Mesendoderm (in vitro differentiated cells): ENCODE data around the gene CDHR1.
"Not testable (repeated sequence)": the region's sequence is repeated elsewhere in the genome, so short reads cannot be mapped to it uniquely, and the experiment has no call there.

ENCODE experiments used
- DNase-seq: peaks from one replicate; pipeline ENCODE4 v3.0.0; 2013
- H2AK5ac ChIP-seq: 2 replicates; pipeline ENCODE4 v1.6.1; 2013; ENCODE audit warnings: low read length, inconsistent platforms
- H2BK120ac ChIP-seq: 2 replicates; pipeline ENCODE4 v1.6.1; 2013; ENCODE audit warnings: low read depth, mild to moderate bottlenecking, low read length, moderate library complexity, mixed read lengths
- H2BK15ac ChIP-seq: replicated peaks from 2 replicates; pipeline ENCODE4 v1.6.1; 2013; ENCODE audit warnings: low read depth, mild to moderate bottlenecking, moderate library complexity
- H2BK5ac ChIP-seq: 2 replicates; pipeline ENCODE4 v1.6.1; 2013; ENCODE audit warnings: low read length, inconsistent platforms
- H3K18ac ChIP-seq: 2 replicates; pipeline ENCODE4 v1.6.1; 2013; ENCODE audit warnings: mild to moderate bottlenecking, low read length, mixed read lengths
- H3K23ac ChIP-seq: one replicate; pipeline ENCODE4 v1.6.1; 2013; ENCODE audit warnings: low read length
- H3K27ac ChIP-seq: 2 replicates; pipeline ENCODE4 v1.5.1; 2013; ENCODE audit warnings: low read depth, mild to moderate bottlenecking, inconsistent platforms, low read length, moderate library complexity
- H3K27me3 ChIP-seq: 2 replicates; pipeline ENCODE4 v1.6.1; 2013; ENCODE audit warnings: low read length, control low read depth, mild to moderate bottlenecking, inconsistent platforms; ENCODE audit not compliant: insufficient read depth, poor library complexity
- H3K36me3 ChIP-seq: 2 replicates; pipeline ENCODE4 v1.6.1; 2013; ENCODE audit warnings: low read length, inconsistent platforms; ENCODE audit not compliant: control insufficient read depth, insufficient read depth
- H3K4ac ChIP-seq: one replicate; pipeline ENCODE4 v1.6.1; 2013; ENCODE audit warnings: low read depth, mild to moderate bottlenecking, low read length, moderate library complexity
- H3K4me1 ChIP-seq: 2 replicates; pipeline ENCODE4 v1.6.1; 2013; ENCODE audit warnings: low read depth, low read length, inconsistent platforms; ENCODE audit not compliant: control insufficient read depth
- H3K4me2 ChIP-seq: 2 replicates; pipeline ENCODE4 v1.6.1; 2013; ENCODE audit warnings: low read length
- H3K4me3 ChIP-seq: 2 replicates; pipeline ENCODE4 v1.5.1; 2013; ENCODE audit warnings: mild to moderate bottlenecking, low read length
- H3K56ac ChIP-seq: one replicate; pipeline ENCODE4 v1.6.1; 2013; ENCODE audit warnings: low read length
- H3K79me1 ChIP-seq: 2 replicates; pipeline ENCODE4 v1.6.1; 2013; ENCODE audit warnings: low read length, inconsistent platforms
- H3K79me2 ChIP-seq: 2 replicates; pipeline ENCODE4 v1.6.1; 2013; ENCODE audit warnings: mild to moderate bottlenecking, low read length; ENCODE audit not compliant: control insufficient read depth, insufficient read depth
- H3K9ac ChIP-seq: 2 replicates; pipeline ENCODE4 v1.6.1; 2013; ENCODE audit warnings: low read length, inconsistent platforms
- H4K5ac ChIP-seq: one replicate; pipeline ENCODE4 v1.6.1; 2013; ENCODE audit warnings: low read length
- H4K8ac ChIP-seq: one replicate; pipeline ENCODE4 v1.6.1; 2013; ENCODE audit warnings: low read depth, mild to moderate bottlenecking, control low read depth, low read length, moderate library complexity
- WGBS: extraction: QIAGEN DNeasy Blood & Tissue Kit; methylation state at CpG from one replicate; pipeline ENCODE4 v1.1.7; 2013; ENCODE audit warnings: low lambda C conversion rate, missing lambda C conversion rate; ENCODE audit not compliant: insufficient coverage; ENCODE audit errors: extremely low coverage; 5-methylcytosine and 5-hydroxymethylcytosine counted together

CDHR1 gene

DNA sequence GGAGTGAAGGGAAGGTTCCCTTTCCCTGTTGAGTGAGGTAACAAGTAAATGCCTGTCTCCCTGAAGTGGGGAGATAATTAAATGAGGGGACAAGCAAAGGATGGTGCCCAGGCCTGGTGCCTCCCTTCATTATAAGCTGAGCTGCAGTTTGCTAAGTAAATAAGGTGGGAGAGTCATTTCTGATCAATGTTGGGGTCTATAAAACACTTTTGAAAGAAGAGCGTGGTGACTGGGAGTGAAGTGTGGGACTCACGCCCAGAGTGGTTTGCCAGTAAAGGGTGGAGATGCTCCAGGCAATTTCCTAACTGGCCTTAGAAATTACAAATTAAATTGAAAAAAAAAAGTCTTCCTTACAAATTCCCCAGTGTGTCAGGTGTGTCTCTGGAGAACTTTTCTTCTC is 30.3 kb upstream of the CDHR1 start:
- H3K56ac ChIP-seq, result no peak overlapping the region
- no peak overlapping the region for H3K4me2 ChIP-seq
- H4K8ac ChIP-seq, result no peak overlapping the region
- no peak overlapping the region for H2AK5ac ChIP-seq
- no peak overlapping the region for H3K4me3 ChIP-seq
- no peaks in the 10 kb centered on the region for H3K79me1 ChIP-seq
- no peak overlapping the region for H3K23ac ChIP-seq
- no peak overlapping the region for H3K18ac ChIP-seq
- no peak overlapping the region for H3K27ac ChIP-seq
- H3K4ac ChIP-seq, result no peak overlapping the region
- peaks cover 16% of the 10 kb centered on the region for H3K4me1 ChIP-seq
- no peak overlapping the region for H2BK120ac ChIP-seq
- no peaks in the 10 kb centered on the region for H3K27me3 ChIP-seq
- no peaks in the 10 kb centered on the region for H3K36me3 ChIP-seq
- H3K79me2 ChIP-seq, result no peaks in the 10 kb centered on the region
- no peak overlapping the region for H2BK5ac ChIP-seq
- H3K9ac ChIP-seq, result no peak overlapping the region
- DNase-seq, result no peak
- no CpG with 5 or more reads among the region's 2 CpGs for WGBS
- no peak overlapping the region for H4K5ac ChIP-seq
- no peak overlapping the region for H2BK15ac ChIP-seq

DNA sequence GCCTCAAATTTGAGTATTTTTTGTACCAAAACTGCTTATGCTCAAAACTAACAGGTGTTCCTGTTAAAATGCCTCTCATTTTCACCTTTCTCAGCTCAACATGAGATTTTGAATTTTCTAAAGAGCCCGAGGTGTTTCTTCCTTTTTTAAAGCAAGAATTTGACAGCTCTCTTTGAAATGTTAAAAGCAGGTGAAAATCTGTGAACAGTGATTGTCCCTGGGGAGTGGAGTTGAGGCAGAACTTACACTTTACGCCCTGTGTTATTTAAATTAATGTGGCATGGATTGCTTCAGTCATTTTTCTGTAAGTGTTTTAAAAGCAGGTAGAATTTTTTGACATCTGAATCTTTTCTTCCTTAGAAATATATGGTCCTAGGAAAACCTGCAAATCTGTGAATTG is 29.9 kb upstream of the CDHR1 start:
- H3K79me2 ChIP-seq, result no peaks in the 10 kb centered on the region
- H3K27me3 ChIP-seq, result no peaks in the 10 kb centered on the region
- H4K5ac ChIP-seq, result no peak overlapping the region
- no peak overlapping the region for H2BK5ac ChIP-seq
- no peaks in the 10 kb centered on the region for H3K79me1 ChIP-seq
- peaks cover 13% of the 10 kb centered on the region for H3K4me1 ChIP-seq
- H3K27ac ChIP-seq, result no peak overlapping the region
- H4K8ac ChIP-seq, result no peak overlapping the region
- no peak overlapping the region for H3K23ac ChIP-seq
- no peak overlapping the region for H3K9ac ChIP-seq
- H3K4ac ChIP-seq, result no peak overlapping the region
- no peak overlapping the region for H3K18ac ChIP-seq
- no CpG with 5 or more reads among the region's 2 CpGs for WGBS
- H2BK15ac ChIP-seq, result no peak overlapping the region
- H3K56ac ChIP-seq, result no peak overlapping the region
- H2AK5ac ChIP-seq, result no peak overlapping the region
- H3K4me3 ChIP-seq, result no peak overlapping the region
- H2BK120ac ChIP-seq, result no peak overlapping the region
- DNase-seq, result peak; percentile 27
- H3K4me2 ChIP-seq, result no peak overlapping the region
- no peaks in the 10 kb centered on the region for H3K36me3 ChIP-seq

- Histone ChIP-seq H3K4ac (no peak overlapping the region), H3K18ac (no peak overlapping the region), H3K4me3 (no peak overlapping the region), H3K36me3 (no peaks in the 10 kb centered on the region), H4K8ac (no peak overlapping the region), H3K79me2 (no peaks in the 10 kb centered on the region), H3K4me2 (no peak overlapping the region), H3K4me1 (peaks cover 7% of the 10 kb centered on the region), H4K5ac (no peak overlapping the region), H3K56ac (no peak overlapping the region), H3K27ac (no peak overlapping the region), H2BK120ac (no peak overlapping the region), H3K23ac (no peak overlapping the region), H2BK5ac (no peak overlapping the region), H2BK15ac (no peak overlapping the region), H3K27me3 (no peaks in the 10 kb centered on the region), H3K9ac (no peak overlapping the region), H3K79me1 (no peaks in the 10 kb centered on the region), H2AK5ac (no peak overlapping the region)
- DNase-seq, result no peak
- no CpG with 5 or more reads among the region's 4 CpGs for WGBS
These were observed 27.6 kb upstream of the CDHR1 start for GRCh38 chr10:84166620-84167288.

GRCh38 chr10:84167289-84167653 is 27.1 kb upstream of the CDHR1 start:
- not testable (repeated sequence) for H3K36me3 ChIP-seq
- WGBS, result no CpG with 5 or more reads among the region's 2 CpGs

GRCh38 chr10:84168382-84168781 is 26.0 kb upstream of the CDHR1 start:
- H3K4me2 ChIP-seq, H3K4me3 ChIP-seq, H3K9ac ChIP-seq, H2BK15ac ChIP-seq, H3K79me2 ChIP-seq, H2BK120ac ChIP-seq, H2BK5ac ChIP-seq, DNase-seq, H4K5ac ChIP-seq, H2AK5ac ChIP-seq, H3K23ac ChIP-seq, H3K18ac ChIP-seq, H4K8ac ChIP-seq, H3K56ac ChIP-seq, H3K4ac ChIP-seq, H3K4me1 ChIP-seq, H3K79me1 ChIP-seq, H3K27ac ChIP-seq, H3K27me3 ChIP-seq, H3K36me3 ChIP-seq: not testable (repeated sequence)
- WGBS, result no CpG with 5 or more reads among the region's 10 CpGs

More at GRCh38 chr10:84167289-84167653, 27.1 kb upstream of the CDHR1 start:
- H3K4me1 ChIP-seq, H3K18ac ChIP-seq, H2BK15ac ChIP-seq, H3K4me2 ChIP-seq, H2AK5ac ChIP-seq, H3K56ac ChIP-seq, DNase-seq, H2BK120ac ChIP-seq, H3K79me2 ChIP-seq, H3K79me1 ChIP-seq, H4K5ac ChIP-seq, H3K9ac ChIP-seq, H3K23ac ChIP-seq, H3K4me3 ChIP-seq, H3K4ac ChIP-seq, H3K27me3 ChIP-seq, H4K8ac ChIP-seq, H2BK5ac ChIP-seq, H3K27ac ChIP-seq: not testable (repeated sequence)

DNA sequence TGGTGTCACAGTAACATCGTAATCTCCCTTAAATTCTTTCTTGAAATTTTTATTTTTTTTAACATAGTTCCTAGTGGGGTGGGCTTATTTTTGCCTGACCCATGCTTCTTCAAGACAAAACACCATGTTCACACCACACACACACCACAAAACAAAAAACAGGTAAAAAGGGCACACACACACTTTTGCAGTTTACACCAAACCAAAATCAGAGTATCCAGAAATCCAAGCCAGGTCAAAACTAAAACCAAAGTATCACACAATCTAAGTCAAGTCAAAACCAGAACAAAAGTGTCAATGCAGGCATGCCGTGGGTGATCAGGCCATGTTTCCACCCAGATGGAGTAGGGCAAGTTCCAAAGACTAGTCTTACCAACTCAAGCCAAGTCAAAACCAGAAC is 23.1 kb upstream of the CDHR1 start:
- H3K79me2 ChIP-seq, H3K56ac ChIP-seq, H3K79me1 ChIP-seq, H3K4me2 ChIP-seq, H3K4me3 ChIP-seq, H2BK15ac ChIP-seq, H2BK5ac ChIP-seq, H3K9ac ChIP-seq, H3K4me1 ChIP-seq, H3K27me3 ChIP-seq, H4K8ac ChIP-seq, H3K4ac ChIP-seq, H2BK120ac ChIP-seq, H3K36me3 ChIP-seq, DNase-seq, H3K18ac ChIP-seq, H2AK5ac ChIP-seq, H3K27ac ChIP-seq, H4K5ac ChIP-seq: not testable (repeated sequence)
- peak overlapping the region; percentile 45 for H3K23ac ChIP-seq
- no CpG with 5 or more reads among the region's 2 CpGs for WGBS
